HepG2 (cell line): ENCODE data around the gene SPATC1L. TPM values are rescaled to one million over a fixed set of nuclear protein-coding genes. Genes with fewer than 3 reads are reported as not detected.

Source experiments
- ATAC-seq: fragments of 200-7000 bp; cut with Tn5 transposase; 3 replicates; pipeline ENCODE4 v1.9.1; 2020; ENCODE audit warnings: mild to moderate bottlenecking, moderate library complexity
- BruUV-seq: library from RNA; stranded (reverse); fragments of 400-500 nt; replicated peaks from 2 replicates; lab custom pipeline; 2021; lab: Mats Ljungman, UMichigan
- CTCF ChIA-PET: fragments of 300-600 bp; formaldehyde crosslinking; extraction: SDS; loops from one replicate; lab custom pipeline; 2021; ENCODE audit warnings: low total read pairs, inconsistent platforms, low intra/inter-chr PET ratio; lab: Yijun Ruan, JAX
- POLR2A ChIA-PET: fragments of 350-600 bp; sonication (Branson Sonifier 250); formaldehyde crosslinking; loops from one replicate; lab custom pipeline; 2020; ENCODE audit warnings: antibody characterized with exemption, inconsistent platforms; lab: Yijun Ruan, JAX
- DNase-seq: peaks from one replicate; pipeline ENCODE4 v3.0.0-alpha.2; 2015; ENCODE audit warnings: low spot score
- FAIRE-seq: peaks from 3 replicates; lab custom pipeline; 2011; peaks lifted over from hg19 to GRCh38; lab: Jason Lieb, UNC
- H2AFZ ChIP-seq: one replicate; pipeline ENCODE4 v1.6.1; 2011; ENCODE audit warnings: low read length, inconsistent platforms
- H3K27ac ChIP-seq: fragments of 300-600 bp; 3 replicates; pipeline ENCODE4 v1.8.0; 2011; ENCODE audit warnings: mixed run types, mild to moderate bottlenecking, mixed read lengths, low read length, inconsistent platforms; ENCODE audit not compliant: insufficient read depth; ENCODE audit errors: extremely low read length
- H3K27me3 ChIP-seq, 2 experiments: fragments of 200-600 bp in 1 of 2; 2 replicates in 1 of 2; 3 replicates in 1 of 2; pipeline versions ENCODE4 v1.6.0 to v1.8.0; 2011; ENCODE audit warnings: low read length in 2 of 2, mild to moderate bottlenecking in 2 of 2, moderate library complexity in 2 of 2, inconsistent platforms in 1 of 2; ENCODE audit not compliant: insufficient read depth in 2 of 2, control insufficient read depth in 1 of 2
- H3K36me3 ChIP-seq, 2 experiments: fragments of 200-600 bp in 1 of 2; replicated peaks in 1 of 2; 2 replicates in 1 of 2; 3 replicates in 1 of 2; pipeline versions ENCODE4 v1.5.1 to v1.8.0; 2011; ENCODE audit warnings: low read length in 2 of 2, inconsistent platforms in 1 of 2; ENCODE audit not compliant: insufficient read depth in 2 of 2, control insufficient read depth in 1 of 2
- H3K4me1 ChIP-seq: 2 replicates; pipeline ENCODE4 v1.5.1; 2012; ENCODE audit warnings: low read length, inconsistent platforms; ENCODE audit not compliant: insufficient read depth
- H3K4me2 ChIP-seq: 2 replicates; pipeline ENCODE4 v1.6.0; 2011; ENCODE audit warnings: low read depth, low read length, inconsistent platforms
- H3K4me3 ChIP-seq, 3 experiments: fragments of 200-600 bp in 1 of 3; sonication (generic), shearing (Covaris generic) in 1 of 3; replicated peaks in 1 of 3; 2 replicates each; pipeline ENCODE4 v1.5.1; 2011 to 2016; ENCODE audit warnings: low read length in 3 of 3, inconsistent platforms in 2 of 3, low read depth in 2 of 3, mild to moderate bottlenecking in 2 of 3, control low read depth in 1 of 3, mixed read lengths in 1 of 3; ENCODE audit not compliant: insufficient read depth in 1 of 3
- H3K79me2 ChIP-seq: one replicate; pipeline ENCODE4 v1.6.1; 2011; ENCODE audit warnings: low read length, inconsistent platforms; ENCODE audit not compliant: insufficient read depth
- H3K9ac ChIP-seq: 2 replicates; pipeline ENCODE4 v1.6.0; 2011; ENCODE audit warnings: mild to moderate bottlenecking, low read depth, low read length, inconsistent platforms; ENCODE audit not compliant: insufficient read depth
- H3K9me3 ChIP-seq: 2 replicates; pipeline ENCODE4 v1.5.1; 2012; ENCODE audit warnings: mild to moderate bottlenecking, low read length
- H4K20me1 ChIP-seq: 2 replicates; pipeline ENCODE4 v1.6.0; 2011; ENCODE audit warnings: inconsistent platforms, mild to moderate bottlenecking, low read length, moderate library complexity; ENCODE audit not compliant: insufficient read depth
- ARID2 ChIP-seq: sonication (generic); formaldehyde crosslinking; IDR thresholded peaks from 2 replicates; pipeline ENCODE4 v1.8.1; 2022; ENCODE audit warnings: mild to moderate bottlenecking, missing genetic modification reagents, borderline replicate concordance
- KDM4B ChIP-seq: sonication (generic); formaldehyde crosslinking; IDR thresholded peaks from 2 replicates; pipeline ENCODE4 v1.4.0; 2020; ENCODE audit warnings: missing genetic modification reagents
- ZNF614 ChIP-seq: IDR thresholded peaks from 2 replicates; pipeline ENCODE4 v1.6.1; 2018; ENCODE audit warnings: missing biosample characterization, missing genetic modification reagents, inconsistent platforms, borderline replicate concordance
- WGBS: methylation state at CpG from one replicate; pipeline ENCODE4 v1.1.6; 2017; ENCODE audit warnings: low lambda C conversion rate; 5-methylcytosine and 5-hydroxymethylcytosine counted together
- in situ Hi-C: cut with HindIII; loops from 2 replicates; pipeline ENCODE4 v1.10.0; 2017; ENCODE audit warnings: low pct_unique_long_range_greater_than_20kb; ENCODE audit not compliant: extremely low pct_ligation_motif_present
- intact Hi-C: fragments of 100-400 bp; cut with micrococcal nuclease; formaldehyde crosslinking; loops from one replicate; pipeline ENCODE4 v1.10.0; 2022; ENCODE audit not compliant: unreplicated experiment
- polyA plus RNA-seq, 8 experiments: library from polyadenylated mRNA; depleted of rRNA in 3 of 8; stranded (reverse) in 7 of 8; unstranded in 1 of 8; fragments of >200 nt; fragmentation: Illumina TruSeq in 4 of 8; extraction: Trizol in 4 of 8; gene quantifications; 2 replicates each; pipeline versions ENCODE4 v1.2.1 to v1.2.3, GENCODE V29; 2011 to 2016; ENCODE audit warnings: low read depth in 4 of 8, missing spikeins in 1 of 8, mixed read lengths in 1 of 8; ENCODE audit not compliant: insufficient read depth in 1 of 8
- total RNA-seq, 5 experiments: library from RNA; depleted of rRNA; stranded (reverse); fragments of >200 nt; fragmentation: Illumina TruSeq; extraction: Trizol; gene quantifications; 2 replicates each; pipeline ENCODE4 v1.2.3, GENCODE V29; 2016; ENCODE audit warnings: low read depth in 1 of 5
- TF ChIP-seq, protein P1 (sequence below): sonication (generic); formaldehyde crosslinking; IDR thresholded peaks from 2 replicates; pipeline ENCODE4 v1.9.0; 2022; ENCODE audit warnings: low read depth, missing genetic modification reagents
- TF ChIP-seq, protein P2 (sequence below): sonication (generic); formaldehyde crosslinking; IDR thresholded peaks from 2 replicates; pipeline ENCODE4 v1.4.0; 2020; ENCODE audit warnings: mild to moderate bottlenecking, missing genetic modification reagents
- TF ChIP-seq, protein P3 (sequence below): sonication (generic); formaldehyde crosslinking; IDR thresholded peaks from 2 replicates; pipeline ENCODE4 v1.5.0; 2020; ENCODE audit warnings: mild to moderate bottlenecking, missing genetic modification reagents
- TF ChIP-seq, protein P4 (sequence below), 2 experiments: fragments of 450-650 bp in 1 of 2; sonication (generic) in 1 of 2; formaldehyde crosslinking in 1 of 2; IDR thresholded peaks; 2 replicates each; pipeline versions ENCODE4 v1.6.1 to v1.8.0; 2016 to 2022; ENCODE audit warnings: antibody characterized with exemption in 1 of 2, mild to moderate bottlenecking in 1 of 2, missing genetic modification reagents in 1 of 2

SPATC1L gene
- total and polyA plus RNA-seq, 2 of the 13 experiments (the other 11 are each of a cell fraction or from before 2014, with no cell fraction given), result 1.4 to 3.3 TPM

DNA sequence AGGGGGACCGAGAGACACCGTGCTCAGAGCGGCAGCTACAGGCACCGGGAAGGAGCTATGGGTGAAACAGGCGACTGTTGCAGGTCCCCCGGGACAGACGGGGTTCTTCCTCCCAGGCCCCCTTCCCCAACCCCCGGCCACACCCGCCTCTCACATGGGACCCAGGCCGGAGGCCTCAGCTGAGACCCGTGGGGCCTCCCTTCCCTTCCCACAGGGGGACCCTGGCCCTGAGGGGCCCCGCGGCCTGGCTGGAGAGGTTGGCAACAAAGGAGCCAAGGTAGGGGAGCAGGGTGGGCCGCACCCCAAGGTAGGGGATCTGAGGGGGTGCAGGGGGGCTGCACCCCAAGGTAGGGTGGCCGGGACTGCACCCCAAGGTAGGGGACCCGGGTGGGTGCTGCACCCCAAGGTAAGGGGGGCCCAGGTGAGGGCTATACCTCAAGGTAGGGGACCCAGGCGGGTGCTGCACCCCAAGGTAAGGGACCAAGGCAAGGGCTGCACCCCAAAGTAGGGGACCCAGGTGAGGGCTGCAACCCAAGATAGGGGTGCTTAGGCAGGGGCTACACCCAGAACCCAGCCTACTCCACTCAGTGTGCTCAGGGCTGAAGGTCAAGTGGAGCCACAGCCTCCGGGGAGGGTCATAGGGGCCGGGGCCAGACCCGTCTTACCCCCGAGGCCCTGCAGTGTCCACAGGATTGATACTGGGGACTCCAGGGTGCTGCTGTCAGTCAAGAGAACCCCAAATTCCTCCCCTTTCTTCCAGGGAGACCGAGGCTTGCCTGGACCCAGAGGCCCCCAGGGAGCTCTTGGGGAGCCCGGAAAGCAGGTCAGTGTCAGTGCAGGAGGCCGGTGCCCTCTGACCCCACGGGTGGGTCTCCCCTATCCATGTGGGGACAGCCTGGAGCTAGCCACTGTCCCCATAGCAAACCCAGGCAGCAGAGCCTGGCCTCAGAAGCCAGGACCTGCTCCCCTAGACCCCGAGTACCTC, 63.7 kb downstream of the SPATC1L start:
- no peaks in the 10 kb centered on the region for H3K4me1 ChIP-seq
- intact Hi-C loops (no loop called here), in situ Hi-C loops (loop anchor here (5.0 kb wide), 1 partner anchor 148 kb away; no protein-coding TSS in a partner anchor)
- no peaks in the 10 kb centered on the region for H3K36me3 ChIP-seq
- H3K9ac ChIP-seq, result no peak overlapping the region
- H2AFZ ChIP-seq, result no peak overlapping the region
- DNase-seq (no peak), FAIRE-seq (no peak), ATAC-seq (no peak)
- no peaks in the 10 kb centered on the region for H4K20me1 ChIP-seq
- no peaks in the 10 kb centered on the region for H3K9me3 ChIP-seq
- H3K27ac ChIP-seq, result no peak overlapping the region
- no TSS peak for BruUV-seq
- POLR2A ChIA-PET, result no interaction called here
- peaks cover 5 to 33% of the 10 kb centered on the region in 2 experiments; a peak in 3 of 5 replicates for H3K27me3 ChIP-seq
- CTCF ChIA-PET, result no interaction called here
- no peaks in the 10 kb centered on the region for H3K79me2 ChIP-seq
- no peak overlapping the region for H3K4me3 ChIP-seq
- no peak overlapping the region for H3K4me2 ChIP-seq
- 41% methylated on average over 9 of the region's 26 CpGs for WGBS
- TF ChIP-seq ARID2 (CRISPR knock-in tag) (no peak), KDM4B (CRISPR knock-in tag) (no peak), ZNF614 (CRISPR knock-in tag) (no peak)
- TF ChIP-seq, protein P1, sequence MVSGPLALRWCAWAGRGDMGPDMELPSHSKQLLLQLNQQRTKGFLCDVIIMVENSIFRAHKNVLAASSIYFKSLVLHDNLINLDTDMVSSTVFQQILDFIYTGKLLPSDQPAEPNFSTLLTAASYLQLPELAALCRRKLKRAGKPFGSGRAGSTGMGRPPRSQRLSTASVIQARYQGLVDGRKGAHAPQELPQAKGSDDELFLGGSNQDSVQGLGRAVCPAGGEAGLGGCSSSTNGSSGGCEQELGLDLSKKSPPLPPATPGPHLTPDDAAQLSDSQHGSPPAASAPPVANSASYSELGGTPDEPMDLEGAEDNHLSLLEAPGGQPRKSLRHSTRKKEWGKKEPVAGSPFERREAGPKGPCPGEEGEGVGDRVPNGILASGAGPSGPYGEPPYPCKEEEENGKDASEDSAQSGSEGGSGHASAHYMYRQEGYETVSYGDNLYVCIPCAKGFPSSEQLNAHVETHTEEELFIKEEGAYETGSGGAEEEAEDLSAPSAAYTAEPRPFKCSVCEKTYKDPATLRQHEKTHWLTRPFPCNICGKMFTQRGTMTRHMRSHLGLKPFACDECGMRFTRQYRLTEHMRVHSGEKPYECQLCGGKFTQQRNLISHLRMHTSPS (CRISPR knock-in tag), result no peak
- TF ChIP-seq, protein P2, sequence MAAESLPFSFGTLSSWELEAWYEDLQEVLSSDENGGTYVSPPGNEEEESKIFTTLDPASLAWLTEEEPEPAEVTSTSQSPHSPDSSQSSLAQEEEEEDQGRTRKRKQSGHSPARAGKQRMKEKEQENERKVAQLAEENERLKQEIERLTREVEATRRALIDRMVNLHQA (CRISPR knock-in tag), result no peak
- TF ChIP-seq, protein P3, sequence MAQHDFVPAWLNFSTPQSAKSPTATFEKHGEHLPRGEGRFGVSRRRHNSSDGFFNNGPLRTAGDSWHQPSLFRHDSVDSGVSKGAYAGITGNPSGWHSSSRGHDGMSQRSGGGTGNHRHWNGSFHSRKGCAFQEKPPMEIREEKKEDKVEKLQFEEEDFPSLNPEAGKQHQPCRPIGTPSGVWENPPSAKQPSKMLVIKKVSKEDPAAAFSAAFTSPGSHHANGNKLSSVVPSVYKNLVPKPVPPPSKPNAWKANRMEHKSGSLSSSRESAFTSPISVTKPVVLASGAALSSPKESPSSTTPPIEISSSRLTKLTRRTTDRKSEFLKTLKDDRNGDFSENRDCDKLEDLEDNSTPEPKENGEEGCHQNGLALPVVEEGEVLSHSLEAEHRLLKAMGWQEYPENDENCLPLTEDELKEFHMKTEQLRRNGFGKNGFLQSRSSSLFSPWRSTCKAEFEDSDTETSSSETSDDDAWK (CRISPR knock-in tag), result no peak
- TF ChIP-seq, protein P4, sequence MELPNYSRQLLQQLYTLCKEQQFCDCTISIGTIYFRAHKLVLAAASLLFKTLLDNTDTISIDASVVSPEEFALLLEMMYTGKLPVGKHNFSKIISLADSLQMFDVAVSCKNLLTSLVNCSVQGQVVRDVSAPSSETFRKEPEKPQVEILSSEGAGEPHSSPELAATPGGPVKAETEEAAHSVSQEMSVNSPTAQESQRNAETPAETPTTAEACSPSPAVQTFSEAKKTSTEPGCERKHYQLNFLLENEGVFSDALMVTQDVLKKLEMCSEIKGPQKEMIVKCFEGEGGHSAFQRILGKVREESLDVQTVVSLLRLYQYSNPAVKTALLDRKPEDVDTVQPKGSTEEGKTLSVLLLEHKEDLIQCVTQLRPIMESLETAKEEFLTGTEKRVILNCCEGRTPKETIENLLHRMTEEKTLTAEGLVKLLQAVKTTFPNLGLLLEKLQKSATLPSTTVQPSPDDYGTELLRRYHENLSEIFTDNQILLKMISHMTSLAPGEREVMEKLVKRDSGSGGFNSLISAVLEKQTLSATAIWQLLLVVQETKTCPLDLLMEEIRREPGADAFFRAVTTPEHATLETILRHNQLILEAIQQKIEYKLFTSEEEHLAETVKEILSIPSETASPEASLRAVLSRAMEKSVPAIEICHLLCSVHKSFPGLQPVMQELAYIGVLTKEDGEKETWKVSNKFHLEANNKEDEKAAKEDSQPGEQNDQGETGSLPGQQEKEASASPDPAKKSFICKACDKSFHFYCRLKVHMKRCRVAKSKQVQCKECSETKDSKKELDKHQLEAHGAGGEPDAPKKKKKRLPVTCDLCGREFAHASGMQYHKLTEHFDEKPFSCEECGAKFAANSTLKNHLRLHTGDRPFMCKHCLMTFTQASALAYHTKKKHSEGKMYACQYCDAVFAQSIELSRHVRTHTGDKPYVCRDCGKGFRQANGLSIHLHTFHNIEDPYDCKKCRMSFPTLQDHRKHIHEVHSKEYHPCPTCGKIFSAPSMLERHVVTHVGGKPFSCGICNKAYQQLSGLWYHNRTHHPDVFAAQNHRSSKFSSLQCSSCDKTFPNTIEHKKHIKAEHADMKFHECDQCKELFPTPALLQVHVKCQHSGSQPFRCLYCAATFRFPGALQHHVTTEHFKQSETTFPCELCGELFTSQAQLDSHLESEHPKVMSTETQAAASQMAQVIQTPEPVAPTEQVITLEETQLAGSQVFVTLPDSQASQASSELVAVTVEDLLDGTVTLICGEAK (IDR thresholded peaks at IDR 0.05), result no peak
- TF ChIP-seq, protein P4 (CRISPR knock-in tag; IDR thresholded peaks at IDR 0.05), result no peak
